Cerebellar cortex (tissue), 1 donor: ENCODE data around the gene ZSCAN21.

Source experiments
- DNase-seq: peaks from one replicate; pipeline ENCODE4 v3.0.0-alpha.2; 2015; ENCODE audit warnings: low spot score

ZSCAN21 gene

DNA sequence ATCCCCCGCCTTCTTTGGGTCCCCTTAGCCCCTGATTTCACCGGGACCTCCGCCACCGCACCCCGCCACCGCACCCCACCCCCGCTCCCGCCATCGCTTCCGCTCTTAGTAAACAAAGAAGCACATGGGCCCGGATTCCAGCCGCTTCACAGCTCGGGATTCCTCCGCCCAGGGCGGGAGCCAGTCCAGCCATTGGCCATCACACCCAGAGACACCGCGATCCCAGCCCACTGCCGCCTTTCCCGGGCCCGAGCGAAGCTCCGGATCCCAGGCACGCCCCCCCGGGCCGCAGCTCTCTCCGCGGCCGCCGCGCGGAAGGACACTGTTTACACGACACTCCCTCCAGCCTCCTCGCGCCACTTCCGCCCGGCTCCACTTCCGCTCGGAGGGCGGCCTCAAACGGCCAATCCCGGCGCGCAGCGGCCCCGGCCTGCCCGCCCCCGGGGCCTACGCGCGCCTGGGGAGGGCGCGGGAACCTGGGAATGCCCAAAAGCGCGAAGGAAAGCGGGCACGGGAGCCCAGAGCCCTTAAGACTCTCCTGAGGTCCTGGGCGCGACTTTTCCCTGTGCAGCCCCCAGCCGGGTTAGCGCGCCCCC, 50.9 kb downstream of the ZSCAN21 start:
- DNase-seq = peak; percentile 90

- peak; percentile 99 for DNase-seq
Observed at GRCh38 chr7:100101016-100101862, 51.7 kb downstream of the ZSCAN21 start, which contains the start of the genes AP4M1 and MCM7. AP4M1 (plus strand) TSS chr7:100101643; CDS start chr7:100101715, 72 bp downstream. MCM7 (minus strand) TSS chr7:100101397; CDS start chr7:100101294, 103 bp downstream.

DNA sequence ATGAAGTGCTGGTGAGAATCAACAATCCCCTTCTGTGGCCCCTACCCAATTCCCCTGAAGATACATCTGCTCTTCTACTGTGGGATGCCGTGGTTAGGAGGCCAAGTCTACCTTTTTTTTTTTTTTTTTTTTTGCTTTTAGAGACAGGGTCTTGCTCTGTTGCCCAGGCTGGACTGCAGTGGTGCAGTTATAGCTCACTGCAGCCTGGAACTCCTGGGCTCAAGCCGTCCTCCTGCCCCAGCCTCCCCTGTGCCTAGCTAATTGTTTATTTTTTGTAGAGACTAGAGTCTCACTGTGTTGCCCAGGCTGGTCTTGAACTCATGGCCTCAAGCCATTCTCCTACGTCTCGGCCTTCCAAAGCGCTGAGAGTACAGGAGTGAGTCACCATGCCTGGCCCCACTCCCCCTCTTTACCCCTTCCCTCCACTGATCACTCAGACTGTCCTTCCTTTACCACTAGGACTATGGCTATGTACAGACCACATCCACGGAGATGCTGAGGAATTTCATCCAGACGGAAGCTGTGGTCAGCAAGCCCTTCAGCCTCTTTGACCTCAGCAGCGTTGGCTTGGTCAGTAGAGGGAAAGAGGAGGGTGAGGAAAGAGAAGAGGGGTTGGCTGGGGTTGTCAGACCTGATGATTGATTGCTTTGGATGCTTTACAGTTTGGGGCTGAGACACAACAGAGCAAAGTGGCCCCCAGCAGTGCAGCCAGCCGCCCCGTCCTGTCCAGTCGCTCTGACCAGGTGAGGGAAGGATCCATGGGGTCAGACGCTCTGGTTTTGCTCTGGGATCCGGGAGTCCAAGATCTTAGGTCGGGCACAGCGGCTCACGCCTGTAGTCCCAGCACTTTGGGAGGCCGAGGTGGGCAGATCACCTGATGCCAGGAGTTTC, 53.6 kb downstream of the ZSCAN21 start:
- no peak for DNase-seq

DNA sequence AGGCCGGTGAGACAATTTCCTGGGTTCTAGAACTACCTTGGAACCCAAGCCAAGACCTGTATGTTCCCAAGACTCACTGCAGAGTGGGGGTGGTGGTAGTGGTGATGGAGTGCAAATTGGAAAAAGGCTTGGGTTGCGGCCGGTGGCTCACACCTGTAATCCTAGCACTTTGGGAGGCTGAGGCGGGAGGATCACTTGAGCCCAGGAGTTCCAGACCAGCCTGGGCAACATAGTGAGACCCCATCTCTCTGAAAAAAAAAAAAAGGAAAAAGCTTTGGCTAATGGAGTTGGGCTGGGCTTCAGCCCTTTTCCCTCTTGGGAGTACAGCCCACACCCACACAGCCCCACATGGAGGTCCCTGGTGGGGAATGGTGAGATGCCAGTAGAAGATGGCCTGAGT, 56.0 kb downstream of the ZSCAN21 start:
- no peak for DNase-seq

- DNase-seq = no peak
Observed at GRCh38 chr7:100106633-100107032, 57.1 kb downstream of the ZSCAN21 start.

GRCh38 chr7:100107125-100107737, 57.7 kb downstream of the ZSCAN21 start:
- DNase-seq = no peak

GRCh38 chr7:100107890-100108289, 58.3 kb downstream of the ZSCAN21 start:
- DNase-seq = no peak

DNA sequence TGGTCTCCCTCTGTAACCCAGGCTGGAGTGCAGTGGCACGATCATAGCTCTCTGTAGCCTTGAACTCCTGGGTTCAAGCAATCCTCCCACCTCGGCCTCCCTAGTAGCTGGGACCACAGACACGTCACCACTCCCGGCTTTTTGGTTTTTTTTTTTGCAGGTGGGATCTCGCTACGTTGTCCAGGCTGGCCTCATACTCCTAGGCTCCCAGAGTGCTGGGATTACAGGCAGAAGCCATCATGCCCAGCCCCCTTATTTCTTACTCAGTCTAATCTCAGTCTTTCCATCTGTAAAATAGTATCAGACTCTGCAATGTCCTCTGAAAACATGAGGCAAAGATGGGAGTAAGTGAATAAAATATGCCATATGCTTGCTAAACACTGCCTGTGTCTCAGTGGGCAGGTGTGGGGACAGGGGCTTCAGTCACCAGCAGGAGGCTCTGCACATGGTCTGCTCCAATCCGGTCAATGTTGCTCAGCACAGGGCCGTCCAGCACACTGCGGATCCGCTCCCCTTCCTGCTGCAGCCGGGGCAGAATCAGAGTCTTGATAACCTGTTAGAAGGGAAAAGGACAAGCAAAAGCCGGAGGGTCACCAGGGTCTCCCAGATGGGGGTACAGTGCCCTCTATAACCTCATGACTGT, 60.1 kb downstream of the ZSCAN21 start:
- DNase-seq = no peak

DNA sequence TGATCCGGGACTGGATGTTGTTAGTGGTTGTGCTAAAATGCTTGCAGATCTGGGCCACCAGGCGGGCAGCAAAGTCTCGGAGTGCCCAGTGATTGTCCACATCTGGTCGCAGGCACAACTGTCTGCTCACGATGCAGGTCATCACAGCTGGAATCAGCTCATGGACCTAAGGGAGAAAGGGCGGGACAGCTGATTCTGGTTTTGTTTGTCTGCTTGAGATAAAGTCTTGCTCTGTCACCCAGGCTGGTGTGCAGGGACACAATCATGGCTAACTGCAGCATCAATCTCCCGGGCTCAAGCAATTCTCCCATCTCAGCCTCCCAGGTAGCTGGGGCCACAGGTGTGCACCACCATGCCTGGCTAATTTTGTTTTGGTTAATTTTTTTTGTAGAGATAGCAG, 61.6 kb downstream of the ZSCAN21 start:
- DNase-seq = no peak

DNA sequence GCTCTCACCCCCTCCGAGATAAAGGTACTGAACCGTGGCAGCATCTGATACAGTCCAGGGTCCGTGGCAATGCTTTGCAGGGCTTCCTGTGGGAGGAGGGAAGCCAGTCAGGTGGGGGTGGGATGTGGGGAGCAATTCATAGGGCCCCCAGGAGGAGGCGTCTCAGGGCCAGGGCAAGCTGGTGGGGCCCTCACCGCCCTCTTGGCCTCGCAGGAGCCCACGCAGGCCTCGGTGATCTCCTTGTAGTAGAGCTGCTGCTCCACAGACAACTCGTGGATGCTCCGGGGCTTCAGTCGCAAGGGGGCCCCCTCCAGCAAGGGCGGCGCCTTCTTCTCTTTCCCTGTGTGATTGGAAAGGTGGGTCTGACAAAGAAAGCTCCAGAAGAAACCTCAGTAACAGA, 62.3 kb downstream of the ZSCAN21 start:
- no peak for DNase-seq
